Stimulated activated CD8-positive, alpha-beta memory T cell treated with anti-CD3 and anti-CD28 coated beads, Interleukin-2, amount 100 ng/mL, for 1 hour (primary cell): Measurements from ENCODE around the gene METTL5.

ENCODE experiments used
- DNase-seq, 2 donors: peaks; one replicate each; pipeline ENCODE4 v3.0.0-alpha.2; 2020; ENCODE audit warnings: low read depth in 2 of 2

The METTL5 gene

GRCh38 chr2:169781249-169782013 is 43.3 kb downstream of the METTL5 start:
- no peak for DNase-seq

- no peak for DNase-seq
Observed at GRCh38 chr2:169778446-169778845, 46.3 kb downstream of the METTL5 start.

- no peak for DNase-seq
Observed at GRCh38 chr2:169776252-169776761, 48.4 kb downstream of the METTL5 start.

GRCh38 chr2:169775765-169776164 is 48.9 kb downstream of the METTL5 start:
- no peak for DNase-seq

- DNase-seq, result no peak
Observed at GRCh38 chr2:169775354-169775753, 49.4 kb downstream of the METTL5 start.

- no peak for DNase-seq
Observed at GRCh38 chr2:169772651-169773050, 52.1 kb downstream of the METTL5 start.

- DNase-seq, result no peak
Observed at GRCh38 chr2:169771612-169772011, 53.1 kb downstream of the METTL5 start.

- DNase-seq, result no peak
Observed at GRCh38 chr2:169771021-169771420, 53.7 kb downstream of the METTL5 start.

- no peak for DNase-seq
Observed at GRCh38 chr2:169768262-169768995, 56.3 kb downstream of the METTL5 start.

- peak; percentile 14 to 30 for DNase-seq
Observed at GRCh38 chr2:169767243-169767888, 57.3 kb downstream of the METTL5 start.

GRCh38 chr2:169765523-169765922 is 59.2 kb downstream of the METTL5 start:
- no peak for DNase-seq

GRCh38 chr2:169761970-169762292 is 62.8 kb downstream of the METTL5 start:
- no peak for DNase-seq
